HG02852 (cell line): ENCODE data around the gene CLSTN2.

Source experiments
- ATAC-seq: cut with Tn5 transposase; IDR thresholded peaks from one replicate; pipeline ENCODE4 v1.9.1; 2021; ENCODE audit warnings: mild to moderate bottlenecking, moderate library complexity; ENCODE audit not compliant: unreplicated experiment

The CLSTN2 gene

GRCh38 chr3:140089403-140090072, 154.6 kb downstream of the CLSTN2 start:
- ATAC-seq, result no peak

GRCh38 chr3:140091143-140091542, 156.2 kb downstream of the CLSTN2 start:
- no peak for ATAC-seq

DNA sequence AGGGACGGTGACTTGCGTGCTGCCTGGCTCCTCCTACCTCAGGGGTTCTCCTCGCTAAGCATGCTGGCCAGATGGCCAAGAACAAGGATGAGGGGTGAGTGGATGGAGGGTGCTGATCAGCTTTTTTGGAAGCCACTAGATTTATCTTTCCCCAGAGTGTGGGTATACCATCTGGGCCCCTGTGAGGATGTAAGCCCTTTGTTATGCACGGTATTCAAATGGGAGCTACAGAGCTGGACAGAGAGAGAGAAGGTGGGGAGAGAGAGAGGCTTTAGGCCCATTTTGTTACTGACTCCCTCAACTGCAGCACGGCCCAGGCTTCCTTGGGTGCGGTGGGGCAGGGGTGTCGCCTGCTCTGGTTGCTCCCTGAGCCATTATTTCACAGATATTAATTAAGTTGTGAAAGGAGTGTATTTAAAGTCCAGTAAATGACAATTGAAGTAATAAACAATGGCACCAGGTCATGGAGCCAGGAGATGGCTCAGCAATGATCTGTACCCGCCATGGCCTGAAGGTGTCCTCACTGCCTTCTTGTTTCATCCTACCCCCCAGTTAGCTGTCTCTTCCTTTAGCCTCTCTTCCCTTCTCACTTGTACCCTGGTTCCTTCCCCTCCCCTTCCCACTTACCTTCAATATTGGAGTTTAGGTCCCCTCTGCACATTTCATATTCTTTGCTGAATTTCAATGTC, 158.0 kb downstream of the CLSTN2 start:
- ATAC-seq, result no peak

- ATAC-seq, result no peak
Observed at GRCh38 chr3:140093742-140094141, 158.8 kb downstream of the CLSTN2 start.

- ATAC-seq, result no peak
Observed at GRCh38 chr3:140094487-140094886, 159.5 kb downstream of the CLSTN2 start.

DNA sequence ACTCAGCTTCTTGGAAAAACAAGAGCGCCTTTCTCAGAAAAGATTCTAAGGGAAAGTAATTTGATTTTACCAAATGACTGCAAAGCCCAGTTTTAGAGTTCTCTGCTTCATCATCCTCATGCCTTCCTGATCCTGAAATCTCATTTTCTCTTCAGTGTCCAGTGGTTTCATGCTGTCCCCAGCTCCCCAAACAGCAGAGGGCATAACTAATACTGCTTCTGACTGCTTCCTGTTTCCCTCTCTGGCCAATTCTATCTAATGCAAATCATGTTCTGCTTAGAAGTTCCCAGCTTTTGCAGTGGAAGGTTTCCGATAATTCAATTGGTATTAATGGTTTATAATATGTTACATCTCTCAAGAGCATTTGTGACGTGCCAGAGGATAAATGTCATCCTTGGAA, 161.1 kb downstream of the CLSTN2 start:
- ATAC-seq, result no peak

- ATAC-seq, result no peak
Observed at GRCh38 chr3:140097874-140098635, 163.1 kb downstream of the CLSTN2 start.

- ATAC-seq, result no peak
Observed at GRCh38 chr3:140100479-140100878, 165.5 kb downstream of the CLSTN2 start.

DNA sequence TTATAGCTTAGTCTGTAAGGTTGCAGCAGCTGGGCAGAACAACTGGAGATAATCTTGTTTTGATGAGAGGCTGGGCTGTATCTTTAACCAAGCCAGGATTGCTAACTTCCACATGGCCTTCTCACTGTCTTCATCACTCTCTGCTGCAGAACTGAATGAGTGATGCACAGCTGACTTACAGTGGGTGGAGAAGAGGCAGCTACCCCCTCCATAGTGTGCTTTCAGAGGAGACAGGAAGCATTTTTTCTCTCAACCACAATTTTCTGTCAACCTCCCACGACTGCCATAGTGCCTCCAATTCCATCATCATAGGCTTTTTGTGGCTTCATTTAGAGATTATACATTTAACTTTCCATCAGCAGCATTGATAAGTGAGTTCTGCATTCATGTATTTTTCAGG, 168.2 kb downstream of the CLSTN2 start:
- no peak for ATAC-seq

GRCh38 chr3:140103986-140104645, 169.1 kb downstream of the CLSTN2 start:
- no peak for ATAC-seq

DNA sequence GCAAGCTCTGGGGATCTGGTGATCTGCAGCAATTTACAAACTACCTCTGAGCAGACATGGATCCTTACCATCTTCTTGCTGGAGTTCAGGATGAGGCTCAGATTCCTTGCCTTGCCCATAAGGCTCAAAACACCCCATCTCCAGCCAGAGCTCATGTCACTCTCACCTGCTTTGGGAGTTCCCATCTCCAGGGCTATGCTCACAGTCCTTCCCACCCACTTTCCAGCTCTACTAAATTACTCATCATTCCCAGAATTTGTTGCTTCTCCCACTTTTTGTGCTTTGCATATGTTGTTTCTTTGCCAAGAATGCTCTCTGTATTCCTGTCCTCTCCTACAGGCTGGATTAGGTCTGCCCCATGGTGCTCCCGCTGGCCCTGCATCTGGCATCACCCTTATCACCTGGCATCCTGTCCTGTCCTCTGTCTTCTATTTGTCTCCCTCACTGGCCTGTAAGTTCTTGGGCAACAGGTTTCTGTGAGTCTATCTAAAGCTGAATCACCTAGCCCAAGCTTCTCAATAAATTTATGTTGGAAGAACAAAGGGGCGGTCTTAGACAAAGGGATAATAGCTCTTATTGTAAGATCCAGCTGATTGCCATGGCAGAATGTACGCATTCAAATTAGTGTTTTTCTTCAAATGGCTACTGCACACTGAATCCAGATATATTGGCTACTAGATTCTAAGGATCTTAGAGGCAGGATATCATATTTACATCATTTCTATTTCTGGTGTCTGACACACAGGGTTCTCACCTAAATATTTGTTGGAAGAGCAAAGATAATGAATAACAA, 179.2 kb downstream of the CLSTN2 start:
- ATAC-seq, result no peak

DNA sequence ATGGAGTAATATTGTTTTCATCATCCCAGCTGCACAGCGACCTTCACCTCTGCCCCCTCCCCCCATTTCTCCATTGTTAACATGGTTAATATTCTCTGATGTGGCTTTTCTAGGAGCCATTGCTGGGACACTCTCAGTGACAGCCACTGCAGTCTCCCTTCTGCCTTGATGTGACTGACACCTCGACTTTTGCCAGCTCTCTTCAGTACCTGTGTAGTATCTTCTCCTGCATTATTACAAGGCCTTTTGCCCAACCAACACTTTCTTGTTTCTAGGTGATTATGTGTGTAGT, 179.8 kb downstream of the CLSTN2 start:
- ATAC-seq, result no peak

- ATAC-seq, result no peak
Observed at GRCh38 chr3:140117096-140117526, 182.1 kb downstream of the CLSTN2 start.

- ATAC-seq, result no peak
Observed at GRCh38 chr3:140122183-140122582, 187.2 kb downstream of the CLSTN2 start.

DNA sequence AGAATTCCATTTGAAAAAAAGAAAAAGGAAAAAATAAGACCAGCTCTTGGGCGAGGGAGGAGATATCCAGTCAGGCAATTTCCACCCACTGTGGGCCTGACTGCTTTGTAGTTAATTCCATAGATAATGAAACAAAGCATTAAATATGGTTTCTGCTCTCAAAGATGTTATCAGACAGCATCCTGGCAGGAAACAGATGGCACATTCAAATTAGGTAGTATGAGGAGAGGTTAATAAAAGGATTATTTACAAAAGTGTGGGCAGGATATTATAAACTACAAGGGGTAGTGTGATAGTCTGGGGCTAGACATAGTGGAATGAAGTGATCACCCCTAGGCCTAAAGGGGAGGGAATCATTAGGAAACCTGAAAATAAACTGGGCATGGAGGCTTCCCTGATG, 193.2 kb downstream of the CLSTN2 start:
- no peak for ATAC-seq

DNA sequence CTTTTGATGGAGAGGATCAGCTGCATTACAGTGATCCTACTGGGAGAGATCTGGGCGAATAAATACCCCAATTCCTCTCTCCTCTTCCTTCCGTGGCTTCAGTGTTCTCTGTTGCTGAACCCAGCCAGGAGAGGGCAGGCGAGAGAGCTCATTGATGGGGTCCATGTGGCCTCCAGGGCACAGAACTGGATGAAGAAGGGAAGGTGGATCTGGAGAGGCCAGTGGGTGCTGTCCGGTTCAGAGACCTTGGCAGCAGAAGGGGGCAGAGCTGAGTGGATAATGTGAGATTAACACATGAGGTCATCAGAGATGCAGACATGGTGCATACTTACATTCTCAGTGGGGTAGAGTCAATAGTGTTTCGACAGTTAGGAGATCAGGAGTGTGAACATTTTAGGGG, 193.6 kb downstream of the CLSTN2 start:
- peak; percentile 52 for ATAC-seq

DNA sequence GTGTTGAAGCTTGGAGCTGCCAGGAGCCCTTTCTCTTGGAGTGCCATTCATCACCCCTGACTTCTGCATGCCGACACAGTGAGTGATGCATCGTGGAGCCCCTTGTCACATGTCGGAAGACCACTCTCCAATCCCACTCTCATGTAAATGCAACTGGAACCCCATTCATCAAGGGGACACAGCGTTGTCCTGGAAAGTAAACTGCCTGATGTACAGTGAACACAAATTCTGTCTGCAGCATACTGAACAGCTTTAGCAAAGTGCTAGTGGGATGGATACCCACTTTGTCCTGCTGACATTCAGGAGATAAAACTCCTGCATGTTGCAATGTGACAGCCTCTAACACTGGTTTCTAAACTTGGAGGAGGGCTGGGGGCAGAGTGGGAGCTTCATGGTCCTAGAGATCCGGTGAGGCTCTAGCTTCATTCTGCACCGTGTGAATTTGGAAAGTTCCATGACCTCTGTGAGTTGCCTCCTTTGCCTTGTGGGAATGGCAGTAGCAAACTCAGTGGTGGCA, 194.8 kb downstream of the CLSTN2 start:
- ATAC-seq, result no peak

DNA sequence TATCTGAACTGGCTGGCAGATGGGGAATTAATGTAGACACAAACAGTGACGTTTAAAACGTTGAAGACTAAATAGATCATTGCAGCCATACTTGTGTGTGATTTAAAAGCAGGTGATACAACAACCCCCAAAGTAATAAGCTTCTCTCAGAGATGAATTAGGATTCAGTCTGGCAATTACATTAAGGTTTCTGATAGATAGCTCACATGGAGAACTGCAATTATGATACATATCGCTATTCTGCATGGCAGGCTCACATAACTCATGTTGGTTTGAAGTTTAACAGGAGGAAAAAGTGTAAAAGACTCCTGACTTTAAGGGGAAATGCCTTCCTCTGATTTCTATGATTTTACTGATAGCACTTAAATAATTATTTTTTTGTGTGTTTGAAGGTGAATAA, 196.9 kb downstream of the CLSTN2 start:
- no peak for ATAC-seq

DNA sequence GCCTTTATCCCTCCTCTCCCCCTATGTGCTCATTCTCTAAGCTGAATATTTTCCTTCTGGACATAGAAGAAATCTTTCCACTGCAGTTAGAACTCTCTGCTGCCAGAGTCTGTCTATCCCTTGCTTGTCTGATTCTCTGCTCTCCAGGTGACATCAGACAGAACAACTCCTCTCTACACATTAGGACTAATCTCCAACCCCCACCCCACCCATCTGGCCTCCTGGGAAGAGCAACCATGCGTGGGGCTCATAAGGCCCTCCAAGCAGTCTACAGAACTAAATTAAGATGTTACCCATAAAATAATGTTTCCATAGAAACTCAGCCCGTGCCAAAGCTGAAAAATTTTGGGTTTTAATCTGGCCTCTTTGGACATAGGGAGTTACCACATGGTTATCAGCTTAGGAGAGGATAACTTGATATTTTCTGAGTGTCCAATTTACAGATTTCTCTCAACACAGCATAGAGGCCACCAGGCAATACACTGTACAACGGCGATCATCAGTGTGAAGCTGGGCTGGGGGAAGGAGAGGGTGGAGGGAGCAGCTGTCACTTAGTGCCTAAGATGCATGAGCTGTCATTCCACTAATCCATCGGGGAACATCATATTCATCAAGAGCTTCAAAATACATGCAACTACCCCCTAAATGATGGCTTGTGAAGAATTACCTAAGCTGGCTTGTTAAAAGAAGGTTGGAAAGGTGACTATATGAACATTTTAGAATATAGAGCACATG, 199.4 kb downstream of the CLSTN2 start:
- no peak for ATAC-seq

DNA sequence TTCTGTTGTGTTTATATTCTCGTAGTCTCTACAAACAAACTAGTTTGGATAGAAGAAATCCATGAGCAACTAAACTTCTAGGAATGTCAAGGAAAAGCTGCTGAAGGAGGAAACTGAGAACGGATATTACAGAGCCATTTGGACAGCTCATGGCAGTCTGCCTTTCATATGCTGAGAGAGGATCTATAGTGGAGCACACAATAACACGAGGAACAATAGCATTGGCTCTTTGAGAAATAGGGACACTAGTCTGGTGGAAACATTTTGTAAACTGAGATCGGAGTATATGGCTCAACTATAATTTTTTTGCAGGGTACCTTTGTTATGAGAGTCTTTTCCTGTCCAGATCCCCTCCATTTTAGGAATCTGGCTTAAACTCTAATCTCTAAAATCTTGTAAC, 200.5 kb downstream of the CLSTN2 start:
- ATAC-seq, result no peak
